ENCODE results near the gene AIRE.

AIRE gene

DNA sequence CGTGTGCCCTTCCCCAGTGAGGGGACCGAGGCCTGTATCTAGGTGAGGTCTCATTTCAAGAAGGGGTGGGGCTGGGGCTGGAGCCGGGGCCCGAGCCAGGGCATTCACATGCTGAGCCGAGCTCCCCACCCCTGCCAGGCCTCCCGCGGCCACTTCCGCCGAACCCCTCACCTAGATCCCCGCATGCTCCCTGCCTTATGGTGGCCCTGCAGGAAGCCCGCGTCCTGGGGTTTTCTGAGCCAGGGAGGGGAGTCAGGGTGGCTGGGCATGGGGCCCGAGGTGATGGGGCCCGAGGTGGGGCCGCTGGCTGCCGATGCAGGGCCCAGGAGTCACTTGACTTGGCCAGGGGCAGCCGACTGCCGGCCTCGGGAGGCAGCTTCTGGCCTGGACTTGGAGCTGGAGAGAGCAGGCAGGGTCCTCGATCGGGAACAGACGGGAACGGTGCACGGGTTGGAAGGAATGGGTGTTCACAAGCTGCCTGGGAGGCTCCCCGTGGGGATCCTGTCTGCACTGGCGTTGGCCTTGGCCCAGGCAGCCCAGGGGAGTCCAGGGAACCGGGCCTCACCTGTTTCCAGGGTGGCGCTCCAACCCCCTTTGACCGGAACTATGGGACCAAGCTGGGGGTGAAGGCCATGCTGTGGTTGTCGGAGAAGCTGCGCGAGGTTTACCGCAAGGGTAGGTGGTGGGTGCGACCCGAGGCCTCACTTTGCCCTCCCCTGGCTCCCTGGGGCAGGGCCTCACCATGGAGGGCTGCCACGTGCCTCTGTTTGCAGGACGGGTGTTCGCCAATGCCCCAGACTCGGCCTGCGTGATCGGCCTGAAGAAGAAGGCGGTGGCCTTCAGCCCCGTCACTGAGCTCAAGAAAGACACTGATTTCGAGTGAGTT lies 40.0 kb downstream of the AIRE start:
- no peak for DNase-seq (ENCODE audit: low spot score)

DNA sequence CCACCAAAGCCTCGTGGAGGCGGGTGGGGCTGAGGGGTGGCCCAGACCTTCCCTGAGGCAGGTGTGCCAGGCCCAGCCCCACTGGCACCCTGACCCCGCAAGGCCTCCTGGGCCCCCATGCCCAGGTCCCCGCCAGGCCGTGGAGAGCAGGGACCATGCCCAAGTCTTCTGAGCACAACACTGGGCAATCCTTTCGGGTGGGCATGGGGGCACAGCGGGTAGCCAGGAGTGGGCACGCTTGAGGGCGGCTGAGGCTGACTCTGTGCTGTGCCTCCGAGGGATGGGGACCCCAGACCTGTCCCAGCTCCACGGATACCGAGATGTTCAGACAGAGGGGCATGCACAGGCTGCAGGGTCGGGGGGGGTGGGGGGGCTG lies 40.6 kb downstream of the AIRE start:
- no peak for DNase-seq (ENCODE audit: low spot score)

DNA sequence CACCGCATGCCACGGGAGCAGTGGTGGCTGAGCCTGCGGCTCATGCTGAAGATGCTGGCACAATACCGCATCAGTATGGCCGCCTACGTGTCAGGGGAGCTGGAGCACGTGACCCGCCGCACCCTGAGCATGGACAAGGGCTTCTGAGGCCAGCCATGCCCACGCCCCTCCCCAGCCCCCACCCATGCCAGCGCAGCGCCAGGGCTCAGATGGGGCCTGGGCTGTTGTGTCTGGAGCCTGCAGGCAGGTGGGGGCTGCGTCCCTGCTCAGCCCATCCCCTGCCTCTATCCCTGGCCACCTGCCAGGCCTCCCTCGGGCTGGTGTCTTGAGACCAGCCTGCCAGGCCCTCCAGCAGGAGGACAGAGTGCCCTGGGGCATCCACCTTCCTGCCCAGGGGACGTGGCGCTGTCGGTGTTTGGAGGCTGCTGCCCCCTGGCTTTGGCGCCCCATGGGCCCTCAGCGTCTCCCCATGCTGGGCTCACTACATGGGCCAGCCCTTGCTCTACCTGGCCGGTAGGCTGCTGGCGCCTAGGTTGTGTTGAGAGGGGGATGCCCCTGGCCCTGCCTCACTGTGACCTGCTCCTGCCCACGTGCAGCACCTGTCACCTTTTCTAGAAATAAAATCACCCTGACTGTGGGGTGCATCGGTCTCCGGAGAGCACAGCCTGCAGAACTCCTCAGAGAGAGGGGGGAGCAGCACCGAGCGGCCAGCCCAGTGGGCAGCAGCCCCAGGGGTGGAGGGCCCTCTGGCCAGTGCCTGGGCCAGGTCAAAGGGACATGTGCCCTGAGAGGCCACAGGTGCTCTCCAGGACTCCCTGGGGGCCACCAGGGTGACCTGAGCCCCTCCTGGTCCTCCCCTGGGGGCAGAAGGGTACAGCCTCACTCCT lies 41.3 kb downstream of the AIRE start:
- DNase-seq (ENCODE audit: low spot score), result no peak

DNA sequence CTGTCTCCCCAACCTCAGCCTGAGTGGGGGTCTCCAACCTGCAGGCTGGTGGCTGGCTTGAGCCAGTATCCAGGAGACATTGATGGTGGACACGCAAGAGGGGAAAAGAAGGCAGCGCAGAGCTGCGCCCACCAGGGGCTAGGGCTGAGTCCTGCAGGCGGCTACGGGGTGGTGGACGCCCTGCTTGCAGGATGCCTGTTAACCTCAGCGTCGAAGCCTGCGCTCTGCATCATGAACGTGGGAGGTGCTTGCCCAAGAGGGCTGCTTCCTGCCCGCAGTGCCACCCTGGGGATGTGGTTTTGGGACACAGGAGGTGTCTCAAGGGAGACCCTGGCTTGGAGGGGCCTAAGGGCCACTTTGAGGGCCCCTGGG lies 41.9 kb downstream of the AIRE start:
- DNase-seq (ENCODE audit: low spot score), result no peak

DNA sequence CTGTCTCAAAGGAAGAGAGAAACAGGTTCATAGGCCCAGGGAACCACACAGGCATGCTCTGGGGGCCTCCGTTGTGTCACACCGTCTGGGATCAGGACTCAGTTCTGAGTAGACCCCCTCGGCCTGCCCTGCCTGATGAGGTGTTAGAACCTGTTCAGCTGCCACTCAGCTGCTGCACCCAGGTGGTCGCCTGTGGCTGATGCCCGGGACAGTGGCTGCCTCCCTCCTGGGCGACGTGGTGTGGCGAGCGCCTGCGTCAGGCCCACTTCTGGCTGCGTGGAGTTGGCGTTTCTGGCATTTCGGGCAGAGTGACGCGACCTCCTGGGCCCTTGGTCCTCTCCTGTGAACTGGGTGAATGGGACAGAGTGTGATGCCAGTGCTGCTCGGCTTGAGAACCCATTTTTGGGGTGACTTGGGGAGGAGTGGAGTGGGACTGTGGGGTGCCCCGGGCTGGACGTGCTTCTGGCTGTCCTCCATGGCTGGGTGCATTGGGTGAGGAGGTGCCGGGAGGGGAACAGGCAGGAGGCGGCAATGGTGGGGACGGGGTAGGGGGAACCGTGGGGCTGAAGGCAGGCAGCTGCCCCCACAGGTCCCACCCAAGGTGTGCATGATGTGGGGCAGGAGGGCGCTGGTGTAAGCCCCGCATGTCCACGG lies 42.7 kb downstream of the AIRE start:
- no peak for DNase-seq (ENCODE audit: low spot score)

DNA sequence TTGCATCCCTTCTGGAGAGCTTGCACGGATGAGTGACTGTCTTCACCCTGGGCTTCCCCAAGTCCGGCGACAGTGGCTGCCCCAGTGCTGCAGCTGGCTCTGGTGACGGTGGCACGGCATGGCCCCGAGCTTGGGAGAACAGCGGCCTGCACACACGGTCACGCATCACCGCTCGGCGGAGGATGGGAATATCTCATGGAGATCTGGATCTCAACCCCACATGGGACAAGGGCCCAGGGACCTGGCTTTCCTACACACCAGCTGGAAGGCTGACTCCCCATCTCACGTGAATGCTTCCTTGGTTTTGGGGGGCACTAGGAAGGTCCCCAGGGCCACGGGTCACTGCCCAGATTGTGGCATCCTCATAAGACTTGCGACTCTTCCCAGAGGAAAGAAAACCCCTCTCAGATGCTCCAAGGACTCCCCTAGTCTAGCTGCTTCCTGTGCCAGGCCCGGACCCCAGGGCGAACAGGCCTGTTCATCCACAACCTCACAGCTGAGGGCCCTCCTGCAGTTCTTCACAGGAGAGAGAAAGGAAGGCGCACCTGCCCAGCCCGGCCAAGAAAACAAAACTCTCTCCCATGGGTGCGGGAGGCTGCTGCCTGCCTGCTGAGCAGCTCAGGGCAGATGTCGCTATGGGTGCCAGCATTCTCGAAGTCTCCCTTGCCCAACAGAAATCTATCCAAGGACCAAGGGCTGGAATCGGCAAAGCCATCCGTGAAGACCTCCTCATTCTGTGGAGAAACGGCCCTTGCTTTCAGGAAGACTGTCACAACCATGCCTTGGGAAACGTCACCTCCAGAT lies 43.6 kb downstream of the AIRE start:
- DNase-seq (ENCODE audit: low spot score), result no peak

DNA sequence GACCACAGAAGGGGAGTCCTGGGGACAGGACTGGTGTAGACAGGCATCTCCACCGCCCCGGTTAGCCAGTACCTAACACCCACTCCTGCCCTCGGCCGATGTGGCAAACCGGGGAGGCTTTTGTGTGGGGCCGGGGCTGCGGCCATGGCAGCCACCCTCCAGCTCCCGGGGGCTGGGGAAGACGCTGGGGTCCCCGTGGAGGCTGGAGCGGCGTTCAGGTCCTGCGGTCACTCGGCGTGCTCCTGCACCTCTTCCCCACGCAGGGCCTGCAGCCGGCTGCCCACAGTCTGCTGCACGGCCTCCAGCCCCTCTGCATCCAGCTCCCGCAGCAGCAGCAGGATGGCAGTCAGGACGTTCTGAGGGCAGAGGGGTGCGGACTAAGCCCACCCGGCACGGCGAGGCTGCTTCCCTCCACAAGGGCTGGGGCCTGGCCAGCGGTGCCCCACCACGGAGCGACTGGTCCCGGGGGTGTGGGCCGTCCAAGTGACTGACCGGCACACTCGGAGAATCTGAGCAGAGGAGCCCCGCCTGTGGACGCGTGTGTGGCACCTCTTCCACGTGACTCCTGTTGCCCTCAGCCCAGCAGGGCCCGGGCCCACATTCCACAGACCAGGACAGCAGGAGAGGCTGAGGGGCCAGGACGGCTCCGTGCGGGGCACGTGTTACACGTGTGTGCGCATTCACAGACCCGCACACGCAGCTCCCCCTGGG lies 44.5 kb downstream of the AIRE start:
- DNase-seq (ENCODE audit: low spot score), result no peak

DNA sequence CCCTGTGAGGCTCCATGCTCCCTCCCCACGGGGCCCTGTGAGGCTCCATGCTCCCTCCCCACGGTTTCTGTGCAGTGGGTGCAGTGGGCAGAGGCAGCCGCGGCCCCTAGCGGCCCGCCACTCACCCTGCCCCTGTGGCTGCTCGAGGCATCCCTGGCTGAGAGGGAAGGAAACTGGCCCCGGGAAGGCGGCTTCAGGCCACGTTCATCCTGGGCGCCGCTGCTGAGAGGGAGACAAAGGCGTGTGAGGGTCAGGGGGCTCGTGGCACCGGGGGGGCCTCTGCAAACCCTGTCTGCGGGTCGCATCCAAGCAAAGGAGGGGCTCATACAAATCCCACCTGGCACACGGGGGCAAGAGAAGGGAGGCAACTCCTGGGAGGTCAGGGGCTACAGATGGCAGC lies 45.0 kb downstream of the AIRE start:
- no peak for DNase-seq (ENCODE audit: low spot score)

DNA sequence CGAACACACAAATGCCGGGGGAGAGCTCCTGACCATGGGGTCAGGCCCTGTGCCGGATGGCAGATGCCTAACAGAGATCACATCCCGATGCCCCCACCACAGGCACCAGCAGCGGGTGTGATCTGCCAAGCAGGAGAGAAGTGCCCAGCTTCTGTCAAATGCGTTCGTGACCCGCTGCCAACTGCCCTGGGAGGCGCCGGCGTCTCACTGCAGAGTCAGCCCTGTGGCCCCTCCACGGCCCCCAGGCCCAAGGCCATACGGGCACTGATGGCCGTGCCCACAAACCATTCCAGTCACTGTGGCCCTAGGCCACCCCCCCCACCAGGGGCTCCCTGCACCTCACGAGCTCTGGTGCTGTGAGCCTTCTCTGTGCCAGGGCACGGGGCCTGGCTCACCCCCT lies 45.5 kb downstream of the AIRE start:
- DNase-seq (ENCODE audit: low spot score), result no peak

DNA sequence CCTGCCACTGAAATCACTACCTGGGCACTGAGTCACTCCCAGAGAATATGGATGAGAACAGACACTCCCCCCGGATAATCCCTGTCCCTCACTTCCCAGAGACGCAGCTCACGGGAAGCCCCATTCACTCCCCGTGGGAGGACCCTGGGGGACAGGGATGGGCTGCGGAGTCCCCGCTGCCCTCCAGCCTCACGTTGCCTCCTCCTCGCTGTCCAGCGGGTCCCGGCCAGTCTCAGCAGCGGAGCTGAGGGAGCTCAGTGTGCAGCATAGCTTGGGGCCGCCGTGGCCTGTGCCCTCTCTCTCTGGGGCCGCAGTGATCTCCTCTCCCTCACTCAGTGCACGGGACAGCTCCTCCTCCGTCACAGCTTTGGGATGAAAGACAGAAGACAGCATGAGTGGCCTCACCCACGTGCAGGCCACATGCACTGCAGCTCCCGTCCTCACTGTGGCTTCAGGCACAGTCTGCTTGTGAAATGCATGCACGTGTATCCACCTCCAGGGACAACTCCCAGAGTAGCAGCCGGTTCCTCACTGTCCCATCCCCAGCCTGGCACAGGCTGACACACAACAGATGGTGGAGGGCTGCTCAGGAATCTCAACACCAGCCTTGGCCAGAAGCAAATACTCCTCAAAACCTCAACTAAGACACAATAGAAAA lies 46.1 kb downstream of the AIRE start:
- DNase-seq (ENCODE audit: low spot score), result no peak

DNA sequence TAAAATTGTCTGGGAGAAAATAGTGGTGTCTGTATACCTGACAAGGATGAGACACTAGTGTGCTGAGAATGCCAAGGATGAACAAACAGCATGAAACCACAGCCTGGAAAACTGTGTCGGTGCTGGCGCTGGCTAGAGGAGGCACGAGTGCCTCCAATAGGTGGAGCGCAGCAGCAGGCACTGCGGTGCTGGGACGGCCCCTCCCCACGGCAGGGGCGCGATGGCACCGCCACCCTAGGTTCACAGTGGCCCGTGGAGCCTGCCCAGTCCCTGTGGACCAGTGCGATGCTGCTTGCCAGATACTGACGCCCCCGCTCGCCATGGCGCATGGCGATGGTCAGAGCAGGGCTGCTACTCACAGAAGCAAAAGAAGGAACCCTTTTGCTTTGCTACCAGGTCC lies 46.7 kb downstream of the AIRE start:
- DNase-seq (ENCODE audit: low spot score), result no peak

DNA sequence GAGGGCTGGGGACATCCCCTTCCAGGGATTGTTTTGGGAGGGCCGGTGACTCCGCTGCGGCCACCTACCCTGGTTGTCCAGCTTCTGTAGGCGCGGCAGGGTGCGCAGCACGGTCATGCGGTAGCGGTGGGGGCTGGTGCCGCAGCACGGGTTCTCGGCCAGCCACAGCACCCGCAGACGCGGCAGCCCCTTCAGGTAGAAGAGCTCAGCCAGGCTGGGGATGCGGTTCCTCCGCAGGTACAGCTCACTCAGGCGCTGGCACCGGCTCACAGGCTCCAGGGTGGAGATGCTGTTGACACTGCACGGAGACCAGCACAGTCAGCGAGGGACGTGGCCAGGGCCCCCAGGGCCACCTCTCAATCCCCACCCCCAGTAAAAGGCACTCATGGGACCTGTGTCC lies 47.3 kb downstream of the AIRE start:
- no peak for DNase-seq (ENCODE audit: low spot score)

DNA sequence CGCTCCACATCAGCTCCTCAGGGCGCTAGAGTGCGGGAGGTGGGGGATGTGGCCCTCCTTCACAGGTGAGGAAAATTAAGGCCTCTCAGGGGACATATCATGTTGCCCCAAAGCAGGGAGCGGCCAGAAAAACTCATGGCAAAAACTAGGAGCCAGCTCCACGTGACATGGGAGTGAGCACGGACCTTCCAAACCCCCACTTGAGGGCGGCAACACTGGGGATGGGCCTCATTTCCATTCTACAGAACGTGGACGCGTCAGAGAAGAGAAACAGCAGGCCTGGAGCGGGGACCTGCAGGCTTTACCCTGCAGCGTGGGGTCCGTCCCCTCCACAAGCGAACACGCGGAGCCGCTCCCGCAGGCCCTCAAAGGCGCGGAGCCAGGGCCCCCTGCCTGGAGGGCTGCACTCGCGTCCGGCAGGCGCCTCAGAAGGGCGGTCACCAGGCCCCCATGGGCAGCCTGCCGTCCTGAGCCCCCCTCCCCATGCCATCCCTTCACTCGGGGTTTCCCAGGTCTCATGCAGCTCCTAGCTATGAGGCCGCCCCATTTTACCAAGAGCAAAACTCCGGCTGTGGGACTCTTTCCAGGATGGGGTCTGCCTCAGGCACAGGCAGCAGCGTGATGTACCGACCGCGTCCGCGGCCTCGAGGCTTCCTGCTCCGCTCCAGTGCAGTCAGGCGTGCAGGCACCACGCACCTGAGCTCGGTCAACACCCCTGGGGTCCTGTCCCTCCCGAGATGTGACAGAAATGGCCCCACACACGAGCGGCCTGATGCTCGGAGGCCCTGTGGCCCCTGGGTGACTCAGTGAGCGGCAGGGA lies 48.0 kb downstream of the AIRE start:
- no peak for DNase-seq (ENCODE audit: low spot score)

DNA sequence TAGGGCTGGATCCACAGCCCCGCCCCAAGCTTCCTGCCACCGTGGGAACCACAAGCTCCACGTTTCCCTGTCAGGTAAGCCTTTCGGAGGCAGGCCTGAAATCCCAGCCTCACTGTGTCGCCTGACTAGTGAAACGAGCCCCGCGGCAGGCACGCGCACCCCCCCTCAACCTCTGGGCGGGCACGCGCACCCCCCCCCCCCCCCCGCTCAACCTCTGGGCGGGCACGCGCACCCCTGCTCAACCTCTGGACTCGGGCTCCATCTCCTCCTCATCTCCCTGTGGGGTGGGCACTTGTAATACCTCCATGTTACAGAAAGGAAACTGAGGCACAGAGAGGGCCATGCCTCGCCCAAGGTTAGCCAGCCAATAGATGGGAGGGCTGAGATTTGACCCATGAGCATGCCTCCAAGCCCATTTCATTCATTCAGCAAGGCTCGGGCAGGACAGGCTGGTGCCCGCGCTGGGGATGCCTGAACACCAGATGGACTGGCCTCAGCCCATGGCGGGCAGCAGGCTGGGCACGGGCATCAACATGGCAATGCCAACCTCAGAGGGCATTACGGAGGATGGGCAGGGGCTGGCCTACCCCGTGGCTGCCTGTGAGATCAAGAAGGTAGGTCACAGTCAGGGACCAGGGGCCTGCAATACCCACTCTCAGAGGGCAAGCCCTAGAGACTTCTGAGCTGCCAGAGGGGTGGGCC lies 48.8 kb downstream of the AIRE start:
- DNase-seq (ENCODE audit: low spot score), result no peak

DNA sequence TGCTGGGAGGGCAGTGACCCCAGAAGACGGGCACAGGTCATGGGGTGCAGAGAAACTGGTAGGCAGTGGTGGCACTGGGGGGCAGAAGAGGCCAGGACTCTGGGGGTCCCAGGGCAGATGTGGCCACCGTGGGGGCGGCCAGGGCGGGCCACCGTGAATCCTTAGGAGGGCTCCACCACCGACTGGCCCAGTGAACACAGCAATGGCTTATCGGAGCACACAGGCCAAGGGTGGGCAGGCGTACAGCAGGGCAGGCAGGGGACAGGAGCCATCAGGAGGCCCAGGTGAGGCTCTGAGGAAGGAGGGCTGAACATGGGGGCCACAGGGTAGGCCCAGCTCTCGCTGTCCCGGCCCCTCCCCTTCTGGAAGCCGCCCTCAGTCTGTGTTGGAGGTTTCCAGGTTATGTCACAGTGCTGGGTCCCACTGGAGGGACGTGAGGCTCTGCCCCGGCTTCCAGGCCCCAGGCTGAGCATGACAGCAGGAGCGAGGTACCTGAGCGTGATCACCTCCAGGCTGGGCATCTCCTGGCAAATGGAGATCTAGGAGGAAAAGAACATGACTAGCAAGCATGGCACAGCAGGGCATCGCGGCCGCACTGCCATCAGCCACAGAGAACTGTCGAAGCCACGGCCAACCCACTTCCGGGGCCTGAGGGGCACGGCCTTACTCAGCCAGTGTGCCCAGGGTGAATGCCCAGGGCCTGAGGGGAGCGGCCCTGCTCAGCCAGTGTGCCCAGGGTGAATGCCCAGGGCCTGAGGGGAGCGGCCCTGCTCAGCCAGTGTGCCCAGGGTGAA lies 49.8 kb downstream of the AIRE start:
- DNase-seq (ENCODE audit: low spot score), result no peak

DNA sequence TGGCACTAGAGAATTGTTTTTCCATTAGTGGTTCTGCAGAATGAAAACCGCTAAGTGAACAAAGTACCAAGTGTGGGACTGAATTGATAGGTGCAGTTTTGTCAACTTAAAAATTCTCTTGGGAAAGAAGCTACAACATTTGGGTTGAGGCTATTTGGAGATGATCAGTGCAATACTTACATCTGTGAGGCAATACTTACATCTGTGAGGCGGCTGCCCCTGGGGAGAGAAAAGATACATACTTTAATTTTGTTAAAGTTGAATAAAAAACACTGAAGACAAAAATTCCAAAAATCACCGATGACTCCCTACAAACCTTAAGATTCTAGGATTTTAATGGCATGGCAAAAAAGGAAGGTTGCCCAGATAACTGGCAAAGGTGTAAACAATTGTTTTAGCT lies 51.8 kb downstream of the AIRE start:
- no peak for DNase-seq (ENCODE audit: low spot score)

DNA sequence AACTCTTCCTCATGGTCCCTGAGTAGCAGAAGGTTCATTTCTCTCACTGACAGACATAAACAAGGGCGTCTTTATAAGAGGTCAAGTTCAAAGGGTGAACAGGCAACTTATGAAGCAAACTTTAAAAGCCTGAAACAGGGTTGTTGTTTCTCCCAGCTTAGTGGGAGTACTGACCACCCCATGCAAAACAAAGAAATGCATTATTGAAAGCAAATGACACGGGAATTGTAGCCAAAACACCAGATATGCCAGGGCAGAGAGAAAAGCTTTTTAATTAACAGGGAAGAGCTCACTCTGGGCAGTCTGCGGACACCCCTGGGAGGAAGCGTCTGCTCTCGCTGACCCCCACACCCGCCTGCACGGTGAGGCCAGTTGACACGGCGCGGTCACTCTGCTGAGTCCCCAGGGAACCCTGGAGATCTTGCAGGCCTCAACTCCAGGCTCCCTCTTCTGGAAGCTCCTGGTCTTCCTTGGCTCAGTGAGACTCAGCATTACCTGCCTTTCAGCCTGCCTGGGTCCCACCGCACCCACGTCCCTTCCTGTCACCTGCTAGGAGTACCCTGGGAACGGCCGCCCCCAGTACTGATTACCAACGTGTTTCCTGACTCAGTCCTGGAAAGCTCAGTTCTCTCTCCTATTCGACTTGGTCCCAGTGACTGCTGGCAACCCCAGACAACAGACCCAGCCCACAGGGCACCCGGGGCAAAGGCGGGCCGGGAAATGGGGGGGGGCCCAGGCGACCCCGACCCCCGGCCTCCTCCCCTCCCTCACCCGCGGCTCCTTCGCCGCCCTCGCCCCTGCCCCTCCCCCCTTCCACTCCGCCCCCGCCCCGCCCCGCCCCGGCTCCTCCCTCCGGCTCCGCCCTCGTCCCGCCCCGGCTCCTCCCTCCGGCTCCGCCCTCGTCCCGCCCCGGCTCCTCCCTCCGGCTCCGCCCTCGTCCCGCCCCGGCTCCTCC lies 52.5 kb downstream of the AIRE start:
- peak; percentile 71 for DNase-seq (ENCODE audit: low spot score)
